Hepatocyte (in vitro differentiated cells): ENCODE results near the gene TPRN. TPM values are rescaled to one million over a fixed set of nuclear protein-coding genes. Genes with fewer than 3 reads are reported as not detected.

Experiments used
- DNase-seq: peaks from one replicate; pipeline ENCODE4 v3.0.0-alpha.2; 2016; ENCODE audit warnings: low spot score
- H2AFZ ChIP-seq: fragments of 200-600 bp; sonication (generic); 2 replicates; pipeline ENCODE4 v1.6.0; 2016; ENCODE audit warnings: antibody characterized with exemption, mild to moderate bottlenecking
- H3K27ac ChIP-seq: fragments of 200-600 bp; sonication (generic); 2 replicates; pipeline ENCODE4 v1.5.1; 2016; ENCODE audit warnings: mild to moderate bottlenecking
- H3K27me3 ChIP-seq: fragments of 200-600 bp; sonication (generic); 2 replicates; pipeline ENCODE4 v1.6.1; 2016
- H3K36me3 ChIP-seq: fragments of 200-600 bp; sonication (generic); replicated peaks from 2 replicates; pipeline ENCODE4 v1.5.1; 2016; ENCODE audit warnings: low read depth; ENCODE audit not compliant: insufficient read depth
- H3K4me1 ChIP-seq: fragments of 200-600 bp; sonication (generic); 2 replicates; pipeline ENCODE4 v1.5.1; 2016; ENCODE audit warnings: mild to moderate bottlenecking, moderate library complexity; ENCODE audit not compliant: insufficient read depth
- H3K4me2 ChIP-seq: fragments of 200-600 bp; sonication (generic); 2 replicates; pipeline ENCODE4 v1.6.0; 2016
- H3K4me3 ChIP-seq: fragments of 200-600 bp; sonication (generic); 2 replicates; pipeline ENCODE4 v1.5.1; 2016; ENCODE audit warnings: mild to moderate bottlenecking
- H3K79me2 ChIP-seq: fragments of 200-600 bp; sonication (generic); 2 replicates; pipeline ENCODE4 v1.6.0; 2017; ENCODE audit warnings: mild to moderate bottlenecking
- H3K9me2 ChIP-seq: fragments of 200-600 bp; sonication (generic); replicated peaks from 2 replicates; pipeline ENCODE4 v1.6.0; 2017; ENCODE audit warnings: mild to moderate bottlenecking; ENCODE audit not compliant: insufficient read depth
- H3K9me3 ChIP-seq: fragments of 200-600 bp; sonication (generic); 2 replicates; pipeline ENCODE4 v1.5.1; 2016; ENCODE audit warnings: low read depth, mild to moderate bottlenecking
- H4K20me1 ChIP-seq: fragments of 200-600 bp; sonication (generic); 2 replicates; pipeline ENCODE4 v1.6.0; 2016; ENCODE audit warnings: mild to moderate bottlenecking; ENCODE audit not compliant: insufficient read depth, poor library complexity, severe bottlenecking
- CTCF ChIP-seq: fragments of 200-600 bp; sonication (generic); IDR thresholded peaks from 2 replicates; pipeline ENCODE4 v1.5.1; 2016; ENCODE audit warnings: antibody characterized with exemption, mild to moderate bottlenecking; ENCODE audit not compliant: poor library complexity
- EZH2 ChIP-seq: fragments of 200-600 bp; sonication (generic); IDR thresholded peaks from 2 replicates; pipeline ENCODE4 v1.6.1; 2016; ENCODE audit warnings: antibody characterized with exemption, mild to moderate bottlenecking, borderline replicate concordance
- EZH2phosphoT487 ChIP-seq: fragments of 200-600 bp; sonication (generic); IDR thresholded peaks from one replicate; pipeline ENCODE4 v1.6.1; 2018; ENCODE audit warnings: antibody characterized with exemption, mild to moderate bottlenecking, low read depth, moderate library complexity; ENCODE audit not compliant: unreplicated experiment, severe bottlenecking
- WGBS: methylation state at CpG from one replicate; pipeline ENCODE4 v1.1.6; 2016; ENCODE audit warnings: low lambda C conversion rate; ENCODE audit errors: missing lambda C conversion rate; 5-methylcytosine and 5-hydroxymethylcytosine counted together
- polyA plus RNA-seq: library from polyadenylated mRNA; unstranded; fragments of >200 nt; fragmentation: Nextera tagmentation; extraction: Ambion mirVana; gene quantifications from 2 replicates; pipeline ENCODE4 v1.2.1, GENCODE V29; 2016
- total RNA-seq: library from RNA; depleted of rRNA; stranded (reverse); fragments of >200 nt; gene quantifications from 2 replicates; pipeline ENCODE4 v1.2.3, GENCODE V29; 2014

Gene TPRN
- total and polyA plus RNA-seq, 2 experiments from 2014 or later = 34.4 to 104 TPM

GRCh38 chr9:137242269-137243203 lies 42.0 kb upstream of the TPRN start:
- no peaks in the 10 kb centered on the region for H3K36me3 ChIP-seq
- H3K9me2 ChIP-seq = no peaks in the 10 kb centered on the region
- no peak for DNase-seq
- no peak overlapping the region for H2AFZ ChIP-seq
- H3K79me2 ChIP-seq = peaks cover 52% of the 10 kb centered on the region
- WGBS = 74% methylated on average over 36 of the region's 36 CpGs
- H3K4me3 ChIP-seq = peak overlapping the region; percentile 98
- no peak for TF ChIP-seq EZH2phosphoT487
- no peak for TF ChIP-seq EZH2
- TF ChIP-seq CTCF = no peak
- H4K20me1 ChIP-seq = peaks cover 24% of the 10 kb centered on the region
- peaks cover 20% of the 10 kb centered on the region for H3K4me1 ChIP-seq
- no peaks in the 10 kb centered on the region for H3K9me3 ChIP-seq
- H3K27me3 ChIP-seq = no peaks in the 10 kb centered on the region
- H3K27ac ChIP-seq = peak overlapping the region; percentile 94
- H3K4me2 ChIP-seq = peak overlapping the region; percentile 94

- Histone ChIP-seq H3K4me3 (peak overlapping the region; percentile 98), H4K20me1 (peaks cover 24% of the 10 kb centered on the region), H3K4me2 (peak overlapping the region; percentile 94), H3K27me3 (no peaks in the 10 kb centered on the region), H3K9me2 (no peaks in the 10 kb centered on the region), H3K79me2 (peaks cover 60% of the 10 kb centered on the region), H3K4me1 (peaks cover 25% of the 10 kb centered on the region), H2AFZ (no peak overlapping the region), H3K27ac (peak overlapping the region; percentile 94), H3K9me3 (no peaks in the 10 kb centered on the region), H3K36me3 (no peaks in the 10 kb centered on the region)
- DNase-seq = peak; percentile 79
- TF ChIP-seq EZH2phosphoT487 = no peak
- WGBS = 5% methylated on average over 21 of the region's 83 CpGs
These were observed 41.1 kb upstream of the TPRN start for GRCh38 chr9:137241490-137242268.

- Histone ChIP-seq H3K27ac (peak within 1 kb of the TSS; percentile 94), H2AFZ (peak within 1 kb of the TSS; percentile 33)
These were observed 40.4 kb upstream of the TPRN start, which contains the start of gene TUBB4B for GRCh38 chr9:137240841-137241489. Gene TUBB4B (plus strand): TSS chr9:137241287. CDS start chr9:137241361, 74 bp downstream.

More at GRCh38 chr9:137240841-137241489, 40.4 kb upstream of the TPRN start, which contains the start of gene TUBB4B:
- under 1% methylated on average over 47 of the region's 67 CpGs for WGBS
- peaks cover 31% of the 10 kb centered on the region for H3K4me1 ChIP-seq
- H3K79me2 ChIP-seq = peaks cover 61% of the 10 kb centered on the region
- peak; percentile 99 for DNase-seq
- no peaks in the 10 kb centered on the region for H3K36me3 ChIP-seq
- peaks cover 24% of the 10 kb centered on the region for H4K20me1 ChIP-seq
- H3K27me3 ChIP-seq = no peaks in the 10 kb centered on the region
- peak within 1 kb of the TSS; percentile 94 for H3K4me2 ChIP-seq
- TF ChIP-seq EZH2 (no peak), CTCF (no peak), EZH2phosphoT487 (no peak)
- H3K9me2 ChIP-seq = no peaks in the 10 kb centered on the region
- no peaks in the 10 kb centered on the region for H3K9me3 ChIP-seq
- H3K4me3 ChIP-seq = peak within 1 kb of the TSS; percentile 98
